NCI-H82 (cell line): Measurements from ENCODE around the gene CPM.

ENCODE experiments used
- DNase-seq: peaks from one replicate; lab custom pipeline; 2025; lab: John Stamatoyannopoulos, UW

CPM gene

DNA sequence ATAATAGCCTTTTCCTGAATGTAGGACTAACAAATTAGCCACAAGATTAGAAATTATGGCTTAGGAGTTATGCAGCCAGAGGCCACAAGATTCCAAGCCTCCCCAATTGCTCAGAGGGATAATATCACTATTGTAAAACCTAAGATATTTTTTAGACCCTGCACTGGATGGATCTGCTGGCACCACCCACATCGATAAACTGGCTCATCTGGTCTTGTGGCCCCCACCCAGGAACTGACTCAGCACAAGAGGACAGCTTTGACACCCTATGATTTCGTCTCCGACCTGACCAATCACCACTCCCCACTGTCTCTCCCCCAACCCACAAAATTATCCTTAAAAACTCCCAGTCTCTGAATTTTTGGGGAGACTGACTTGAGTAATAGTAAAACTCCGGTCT lies 54.7 kb downstream of the CPM start:
- no peak for DNase-seq

DNA sequence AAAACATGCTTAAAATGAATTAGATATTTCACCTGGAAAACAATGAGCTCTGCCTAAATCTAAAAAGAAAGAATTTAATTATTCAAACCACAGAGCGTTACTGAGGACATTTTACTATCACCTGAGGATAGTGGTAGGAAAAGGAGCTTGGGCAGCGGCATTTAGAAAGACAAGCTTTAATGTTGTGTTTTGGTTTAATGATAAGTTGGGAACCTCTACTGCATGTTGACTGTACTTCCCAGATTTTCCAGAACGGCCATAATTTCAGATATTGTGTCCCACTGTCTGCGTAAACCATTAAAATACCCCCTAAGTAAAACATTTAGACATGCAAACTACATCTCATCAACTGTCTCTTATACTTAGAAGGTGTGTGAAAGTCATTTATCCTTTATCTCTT lies 55.4 kb downstream of the CPM start:
- no peak for DNase-seq

GRCh38 chr12:68876461-68876860 lies 56.5 kb downstream of the CPM start:
- DNase-seq = no peak

GRCh38 chr12:68873316-68873715 lies 59.7 kb downstream of the CPM start:
- DNase-seq = no peak

DNA sequence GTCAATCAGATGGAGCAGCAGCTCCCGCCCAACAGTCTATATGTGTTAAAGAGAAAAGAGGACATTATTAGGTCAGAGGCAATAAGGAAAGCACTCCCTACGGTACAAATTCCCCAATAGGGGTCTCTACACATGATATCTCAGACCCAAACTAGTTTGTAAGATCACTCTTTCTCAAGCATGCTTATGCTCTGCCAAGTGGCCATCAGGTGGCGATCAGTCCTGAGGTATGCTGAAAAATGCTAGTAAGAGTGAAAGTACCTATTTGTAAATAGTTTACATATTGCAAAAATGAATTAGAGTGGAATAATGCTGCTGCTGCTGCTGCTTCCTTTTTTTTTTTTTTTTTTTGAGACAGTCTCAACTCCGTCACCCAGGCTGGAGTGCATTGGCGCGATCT lies 61.0 kb downstream of the CPM start:
- DNase-seq = peak; percentile 5

DNA sequence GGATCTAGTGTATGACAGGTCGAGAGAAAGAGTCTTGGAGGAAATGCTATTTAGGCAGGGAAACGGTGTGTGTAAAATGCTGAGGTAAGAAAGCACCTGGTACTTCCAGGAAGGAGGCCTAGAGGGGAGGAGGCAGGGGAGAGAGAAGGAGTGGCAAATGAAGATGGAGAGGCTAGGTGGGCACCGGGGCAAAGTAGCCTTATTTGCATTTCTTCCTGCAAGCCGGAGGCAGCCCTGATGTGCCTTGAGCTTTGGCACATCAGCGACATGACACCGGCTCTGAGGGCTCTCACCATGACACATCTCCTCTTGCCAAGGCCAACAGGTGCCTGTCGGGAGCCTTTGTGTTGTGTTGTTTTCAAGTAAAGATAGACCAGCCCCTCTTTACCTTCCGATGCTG lies 61.6 kb downstream of the CPM start:
- DNase-seq = no peak

DNA sequence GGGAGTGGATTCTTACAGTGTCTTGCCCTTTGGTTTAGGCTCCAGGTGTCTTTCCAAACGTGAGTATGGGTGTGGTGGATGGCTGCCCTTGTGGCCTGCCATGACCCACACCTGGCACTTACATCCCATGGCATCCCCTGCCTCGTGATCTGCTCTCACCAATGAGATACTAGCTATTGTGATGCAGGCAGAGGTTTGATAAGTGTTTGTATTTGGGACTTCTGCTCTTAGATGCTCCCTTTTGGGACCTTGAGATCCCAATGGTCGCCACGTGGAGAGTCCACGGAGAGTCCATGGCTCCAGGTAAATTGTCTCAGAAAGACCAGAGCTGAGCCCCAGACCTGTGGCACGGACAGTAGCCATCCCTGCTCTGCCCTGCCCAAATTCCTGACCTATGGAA lies 62.5 kb downstream of the CPM start:
- no peak for DNase-seq

DNA sequence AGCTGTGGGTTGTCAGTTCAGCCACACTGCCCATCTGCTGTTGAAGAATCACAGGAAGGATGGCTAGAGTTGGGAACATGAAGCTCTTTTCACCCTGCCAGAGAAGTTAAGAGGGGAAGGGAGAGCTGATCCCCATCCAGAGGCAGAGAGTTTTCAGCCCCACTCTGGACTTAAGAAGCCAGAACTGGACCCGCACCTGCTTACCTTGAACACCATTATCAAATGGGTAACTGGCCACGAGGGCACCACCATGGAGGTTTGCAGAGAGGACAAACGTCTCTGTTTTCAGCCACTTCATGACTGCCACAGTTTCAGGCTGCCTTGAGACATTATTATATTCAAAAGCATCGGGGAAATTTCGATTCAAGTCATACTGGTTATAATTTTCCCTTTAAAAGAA lies 63.0 kb downstream of the CPM start:
- DNase-seq = no peak

GRCh38 chr12:68868043-68868790 lies 64.8 kb downstream of the CPM start:
- no peak for DNase-seq

- DNase-seq = no peak
Observed at GRCh38 chr12:68867606-68868005, 65.4 kb downstream of the CPM start.

GRCh38 chr12:68866950-68867349 lies 66.0 kb downstream of the CPM start:
- no peak for DNase-seq

GRCh38 chr12:68865399-68866164 lies 67.4 kb downstream of the CPM start:
- no peak for DNase-seq

DNA sequence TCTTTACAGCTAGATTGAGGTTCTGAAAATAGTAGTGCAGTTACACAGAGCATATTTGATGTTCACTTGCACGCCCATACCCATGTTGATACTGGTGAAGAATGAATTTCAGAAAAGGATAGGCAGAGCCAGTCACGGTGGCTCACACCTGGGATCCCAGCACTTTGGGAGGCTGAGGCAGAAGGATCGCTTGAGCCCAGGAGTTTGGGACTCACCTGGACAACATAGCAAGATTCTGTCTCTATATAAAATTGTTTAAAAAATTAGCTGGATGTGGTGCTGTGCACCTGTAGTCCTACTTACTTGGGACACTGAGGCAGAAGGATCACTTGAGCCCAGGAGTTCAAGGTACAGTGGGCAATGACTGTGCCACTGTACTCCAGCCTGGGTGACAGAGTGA lies 68.4 kb downstream of the CPM start:
- DNase-seq = no peak

DNA sequence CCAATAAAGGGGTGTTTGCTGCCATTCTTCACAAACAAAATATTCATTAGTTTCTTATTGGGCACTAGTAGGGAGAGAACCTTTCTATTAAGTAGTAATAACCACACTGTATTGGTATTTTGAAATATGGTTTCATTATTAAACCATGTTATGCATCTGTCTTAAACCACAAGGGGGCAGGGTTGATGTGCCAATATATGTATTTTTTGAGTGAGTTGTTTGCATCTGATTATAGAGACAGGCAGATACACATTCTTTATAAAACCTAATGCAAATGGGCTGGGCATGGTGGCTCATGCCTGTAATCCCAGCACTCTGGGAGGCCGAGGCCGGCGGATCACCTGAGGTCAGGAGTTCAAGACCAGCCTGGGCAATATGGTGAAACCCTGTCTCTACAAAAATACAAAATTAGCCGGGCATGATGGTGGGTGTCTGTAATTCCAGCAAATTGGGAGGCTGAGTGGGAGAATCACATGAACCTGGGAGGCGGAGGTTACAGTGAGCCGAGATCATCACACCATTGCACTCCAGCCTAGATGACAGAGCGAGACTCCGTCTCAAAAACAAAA lies 69.0 kb downstream of the CPM start:
- peak; percentile 65 for DNase-seq

DNA sequence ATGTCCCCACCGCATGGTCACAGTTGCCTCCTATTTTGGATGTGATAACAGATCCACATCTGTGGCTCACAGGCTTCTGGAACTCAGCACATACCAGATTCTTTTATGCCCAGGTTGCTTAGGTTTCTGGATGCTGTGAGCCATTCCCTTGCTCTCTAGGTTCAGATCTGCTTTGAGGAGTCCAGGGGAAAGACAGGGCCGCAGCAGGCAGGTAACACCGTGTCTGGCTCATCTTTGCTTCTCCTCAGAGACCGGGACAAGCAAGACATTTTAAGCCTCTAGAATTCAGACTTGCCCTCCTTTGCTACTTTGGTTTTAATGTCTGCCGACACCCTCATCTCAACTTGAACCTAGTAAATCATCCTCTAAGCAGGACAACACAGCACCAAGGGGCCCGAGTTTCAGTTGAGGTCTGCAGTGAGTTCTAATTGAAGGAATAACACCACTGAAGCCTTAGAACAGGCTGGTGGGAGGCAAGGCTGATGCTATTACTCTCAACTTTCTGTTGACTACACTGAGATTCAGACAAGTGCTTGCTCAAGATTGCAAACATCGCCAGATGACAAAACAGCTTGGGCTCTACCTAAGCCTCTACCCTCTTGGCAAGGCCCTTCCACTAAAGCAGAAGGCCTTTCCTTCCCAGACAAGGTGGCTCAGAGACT lies 69.7 kb downstream of the CPM start:
- peak; percentile 33 for DNase-seq

DNA sequence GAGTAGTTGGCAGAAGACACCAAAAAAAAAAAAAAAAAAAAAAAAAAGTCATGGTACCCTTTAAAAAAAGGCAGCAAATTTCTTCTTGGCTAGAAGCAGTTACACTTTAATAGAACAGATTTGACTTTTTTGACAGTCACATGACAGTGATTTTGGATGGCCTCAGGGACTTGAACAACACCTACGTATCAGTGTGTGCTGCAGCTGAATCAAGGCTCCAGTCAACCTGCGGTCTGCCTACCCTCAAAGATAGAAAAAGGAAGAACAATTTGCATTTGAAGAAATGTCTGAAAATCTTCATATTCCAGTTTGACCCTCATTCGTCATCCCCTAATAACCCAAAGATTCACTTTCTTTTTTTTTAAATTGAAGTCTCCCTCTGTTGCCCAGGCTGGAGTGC lies 71.1 kb downstream of the CPM start:
- DNase-seq = no peak

DNA sequence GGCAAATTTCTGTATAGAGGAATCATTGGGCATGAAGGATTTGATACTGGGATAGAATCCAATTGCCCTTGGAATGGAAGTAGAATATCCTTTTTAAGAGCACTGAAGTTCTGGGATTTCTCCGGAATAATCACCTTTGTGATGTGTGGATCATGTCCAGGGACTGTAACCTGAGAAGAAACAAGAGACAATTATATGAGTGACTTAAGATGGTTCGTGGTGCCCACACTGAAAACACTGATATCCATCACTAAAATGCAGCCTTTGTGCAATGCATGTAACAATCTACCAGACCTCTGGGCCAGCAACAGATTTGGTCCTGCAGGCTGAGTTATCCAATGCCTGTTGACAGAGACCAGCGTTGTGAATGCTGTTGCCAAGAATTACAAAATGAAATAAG lies 76.5 kb downstream of the CPM start:
- peak; percentile 35 for DNase-seq

DNA sequence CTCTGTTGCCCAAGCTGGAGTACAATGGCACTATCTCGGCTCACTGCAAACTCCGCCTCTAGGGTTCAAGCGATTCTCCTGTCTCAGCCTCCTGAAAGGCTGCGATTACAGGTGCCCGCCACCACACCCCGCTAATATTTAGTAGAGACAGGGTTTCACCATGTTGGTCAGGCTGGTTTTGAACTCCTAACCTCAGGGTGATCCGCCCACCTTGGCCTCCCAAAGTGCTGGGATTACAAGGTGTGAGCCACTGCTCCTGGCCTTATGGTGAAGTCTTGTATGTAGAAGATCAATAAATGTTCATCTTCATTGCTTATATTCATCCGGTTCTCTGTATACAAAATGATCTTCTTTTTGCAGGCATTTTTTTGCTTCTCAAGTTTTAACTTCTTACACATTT lies 77.2 kb downstream of the CPM start:
- DNase-seq = no peak

DNA sequence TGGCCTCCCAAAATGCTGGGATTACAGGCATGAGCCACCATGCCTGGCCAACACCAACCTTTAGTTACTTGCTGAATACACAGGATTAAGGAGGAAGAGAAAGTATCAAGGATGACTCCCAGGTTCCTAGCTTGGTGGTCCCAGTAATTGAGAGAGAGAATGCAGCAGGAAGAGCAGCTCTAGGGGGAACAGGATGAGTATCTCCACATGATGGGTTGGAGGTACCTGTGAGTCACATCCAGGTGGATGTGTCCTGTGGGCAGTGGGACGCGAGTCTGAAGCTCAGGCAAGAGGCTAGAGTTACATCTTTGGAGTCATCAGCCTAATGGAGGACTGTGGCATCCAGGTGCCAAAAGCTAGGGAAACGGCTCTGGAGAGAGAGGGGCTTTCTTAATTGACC lies 77.9 kb downstream of the CPM start:
- no peak for DNase-seq

- DNase-seq = no peak
Observed at GRCh38 chr12:68854554-68854953, 78.4 kb downstream of the CPM start.

- DNase-seq = no peak
Observed at GRCh38 chr12:68854078-68854468, 78.9 kb downstream of the CPM start.

DNA sequence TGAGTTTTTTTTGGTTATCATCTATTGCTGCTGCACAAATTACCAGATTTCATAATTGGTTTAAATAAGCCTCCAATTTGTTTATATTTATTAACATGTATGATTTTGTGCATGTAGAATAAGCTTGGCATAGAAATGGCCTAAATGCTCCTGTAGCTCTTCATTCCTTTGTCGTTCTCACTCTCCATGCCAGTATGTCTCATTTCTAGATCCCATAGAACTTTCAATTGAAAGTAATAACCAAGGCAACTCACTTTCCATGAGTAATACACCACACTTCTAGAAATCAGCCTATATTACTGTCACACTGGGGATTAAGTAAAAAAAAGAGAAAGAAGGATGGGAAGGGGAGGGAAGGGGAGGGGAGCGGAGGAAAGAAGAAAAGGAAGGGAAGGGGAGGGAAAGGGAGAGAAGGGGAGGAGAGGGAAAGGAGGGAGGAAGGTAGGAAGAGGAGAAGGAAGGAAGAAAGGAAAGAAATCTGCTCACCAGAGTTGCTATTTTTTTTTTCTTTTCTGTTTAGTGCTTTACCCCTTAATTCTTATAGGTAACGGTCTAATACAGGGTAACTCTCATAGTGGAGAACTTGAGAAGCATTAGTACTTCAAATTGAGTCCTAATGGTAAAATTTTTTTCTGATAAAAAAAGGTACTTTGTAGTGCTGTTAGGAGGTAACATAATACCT lies 79.4 kb downstream of the CPM start:
- DNase-seq = no peak
